ENCODE results near the gene RALB.
"Not testable (repeated sequence)": the region's sequence is repeated elsewhere in the genome, so short reads cannot be mapped to it uniquely, and the experiment has no call there.

RALB gene

GRCh38 chr2:120257522-120257921, 4.9 kb downstream of the RALB start:
- H3K4me3 ChIP-seq (ENCODE audit: low read depth, low read length) = no peak overlapping the region
- TF ChIP-seq CTCF (IDR thresholded peaks at IDR 0.05; ENCODE audit: borderline replicate concordance, insufficient read depth, low read depth, low read length) = no peak

- H3K4me3 ChIP-seq (ENCODE audit: low read depth, low read length) = no peak overlapping the region
- no peak for TF ChIP-seq CTCF (IDR thresholded peaks at IDR 0.05; ENCODE audit: borderline replicate concordance, insufficient read depth, low read depth, low read length)
These were observed 5.5 kb downstream of the RALB start for GRCh38 chr2:120258196-120258595.

GRCh38 chr2:120259939-120260338, 7.3 kb downstream of the RALB start:
- not testable (repeated sequence) for H3K4me3 ChIP-seq (ENCODE audit: low read depth, low read length)

- TF ChIP-seq CTCF (IDR thresholded peaks at IDR 0.05; ENCODE audit: borderline replicate concordance, insufficient read depth, low read depth, low read length) = no peak
These were observed 8.1 kb downstream of the RALB start for GRCh38 chr2:120260736-120261135.

GRCh38 chr2:120261387-120262006, 8.8 kb downstream of the RALB start:
- no peak overlapping the region for H3K4me3 ChIP-seq (ENCODE audit: low read depth, low read length)
- no peak for TF ChIP-seq CTCF (IDR thresholded peaks at IDR 0.05; ENCODE audit: borderline replicate concordance, insufficient read depth, low read depth, low read length)

More at GRCh38 chr2:120260736-120261135, 8.1 kb downstream of the RALB start:
- no peak overlapping the region for H3K4me3 ChIP-seq (ENCODE audit: low read depth, low read length)

- H3K4me3 ChIP-seq (ENCODE audit: low read depth, low read length) = no peak overlapping the region
- no peak for TF ChIP-seq CTCF (IDR thresholded peaks at IDR 0.05; ENCODE audit: borderline replicate concordance, insufficient read depth, low read depth, low read length)
These were observed 9.5 kb downstream of the RALB start for GRCh38 chr2:120262150-120262549.

GRCh38 chr2:120262761-120263428, 10.2 kb downstream of the RALB start:
- no peak for TF ChIP-seq CTCF (IDR thresholded peaks at IDR 0.05; ENCODE audit: borderline replicate concordance, insufficient read depth, low read depth, low read length)
- no peak overlapping the region for H3K4me3 ChIP-seq (ENCODE audit: low read depth, low read length)

All from GM12875 (cell line).